HEK293T (cell line): ENCODE measurements around the gene TTC33.

ENCODE experiments used
- CTBP1 ChIP-seq: fragments of 450-650 bp; IDR thresholded peaks from 2 replicates; pipeline ENCODE4 v1.6.1; 2016; ENCODE audit warnings: borderline replicate concordance
- FOXM1 ChIP-seq: fragments of 450-650 bp; IDR thresholded peaks from 2 replicates; pipeline ENCODE4 v1.6.1; 2017; ENCODE audit warnings: mild to moderate bottlenecking, borderline replicate concordance
- LEF1 ChIP-seq: fragments of 450-650 bp; IDR thresholded peaks from 2 replicates; pipeline ENCODE4 v1.6.1; 2017; ENCODE audit warnings: mild to moderate bottlenecking, borderline replicate concordance
- NFRKB ChIP-seq: fragments of 450-650 bp; IDR thresholded peaks from 2 replicates; pipeline ENCODE4 v1.6.1; 2016; ENCODE audit warnings: mild to moderate bottlenecking, moderate library complexity
- SP1 ChIP-seq: fragments of 450-650 bp; IDR thresholded peaks from 2 replicates; pipeline ENCODE4 v1.6.1; 2017
- SUZ12 ChIP-seq: fragments of 450-650 bp; IDR thresholded peaks from 2 replicates; pipeline ENCODE4 v1.6.1; 2016; ENCODE audit warnings: mild to moderate bottlenecking
- ZNF384 ChIP-seq: fragments of 450-650 bp; IDR thresholded peaks from 2 replicates; pipeline ENCODE4 v1.6.1; 2016

DNA sequence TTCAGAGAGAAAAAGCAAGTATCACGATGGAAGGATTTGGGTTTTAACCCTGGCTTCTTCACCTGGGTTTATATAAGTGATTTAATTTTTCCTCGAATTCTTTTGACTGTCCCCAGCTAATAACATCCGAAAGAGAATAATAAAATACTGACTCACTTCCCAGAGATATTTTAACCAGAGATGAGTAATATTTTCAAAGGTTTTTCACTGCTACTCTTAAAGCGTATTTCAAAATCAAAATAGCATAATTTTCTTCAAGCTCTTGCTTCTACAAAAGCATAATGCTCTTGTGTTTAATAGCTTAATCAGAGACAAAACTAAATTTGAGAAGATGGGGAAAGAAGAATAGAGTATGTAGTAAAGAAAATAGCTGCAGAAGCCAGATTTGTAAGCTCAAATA lies 291.2 kb downstream of the TTC33 start:
- TF ChIP-seq NFRKB (no peak), LEF1 (no peak), ZNF384 (no peak), FOXM1 (no peak), CTBP1 (no peak), SUZ12 (no peak), SP1 (no peak)
